ENCODE measurements around the gene FAM236B.
"Not testable (repeated sequence)": the region's sequence is repeated elsewhere in the genome, so short reads cannot be mapped to it uniquely, and the experiment has no call there.

DNA sequence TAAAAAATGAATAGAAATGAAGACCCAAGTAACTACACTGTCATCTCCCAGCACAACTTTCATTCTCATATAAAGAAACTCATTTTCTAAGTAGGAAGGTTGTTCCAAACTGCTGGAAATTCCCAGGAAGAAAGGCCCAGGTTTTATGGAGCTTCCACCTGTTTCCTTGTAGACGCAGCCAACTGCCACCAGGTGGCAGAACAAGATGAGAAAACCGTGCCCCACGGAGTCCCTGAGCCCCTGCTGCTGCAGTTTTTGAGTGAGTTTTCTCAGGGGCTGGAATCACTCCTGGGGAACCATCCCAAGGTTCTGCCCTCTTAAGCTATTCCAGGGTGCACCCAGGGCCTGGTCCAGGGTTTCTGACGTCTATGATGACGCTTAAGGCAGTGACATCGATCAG lies 1.5 kb upstream of the FAM236B start:
- TF ChIP-seq STAT1 (IDR thresholded peaks at IDR 0.05; ENCODE audit: unreplicated experiment); CREB1 (CRISPR knock-in tag; IDR thresholded peaks at IDR 0.05; ENCODE audit: low read depth); POLR2AphosphoS5 (IDR thresholded peaks at IDR 0.05; ENCODE audit: low read depth); EZH2 (IDR thresholded peaks at IDR 0.05; ENCODE audit: low read depth, unreplicated experiment); EZH2phosphoT487 (IDR thresholded peaks at IDR 0.05; ENCODE audit: unreplicated experiment); JUNB (IDR thresholded peaks at IDR 0.05; ENCODE audit: unreplicated experiment); ZNF114 (CRISPR knock-in tag; IDR thresholded peaks at IDR 0.05); ZNF331 (CRISPR knock-in tag; IDR thresholded peaks at IDR 0.05; ENCODE audit: low read depth): not testable (repeated sequence)
- TF ChIP-seq, protein P1, sequence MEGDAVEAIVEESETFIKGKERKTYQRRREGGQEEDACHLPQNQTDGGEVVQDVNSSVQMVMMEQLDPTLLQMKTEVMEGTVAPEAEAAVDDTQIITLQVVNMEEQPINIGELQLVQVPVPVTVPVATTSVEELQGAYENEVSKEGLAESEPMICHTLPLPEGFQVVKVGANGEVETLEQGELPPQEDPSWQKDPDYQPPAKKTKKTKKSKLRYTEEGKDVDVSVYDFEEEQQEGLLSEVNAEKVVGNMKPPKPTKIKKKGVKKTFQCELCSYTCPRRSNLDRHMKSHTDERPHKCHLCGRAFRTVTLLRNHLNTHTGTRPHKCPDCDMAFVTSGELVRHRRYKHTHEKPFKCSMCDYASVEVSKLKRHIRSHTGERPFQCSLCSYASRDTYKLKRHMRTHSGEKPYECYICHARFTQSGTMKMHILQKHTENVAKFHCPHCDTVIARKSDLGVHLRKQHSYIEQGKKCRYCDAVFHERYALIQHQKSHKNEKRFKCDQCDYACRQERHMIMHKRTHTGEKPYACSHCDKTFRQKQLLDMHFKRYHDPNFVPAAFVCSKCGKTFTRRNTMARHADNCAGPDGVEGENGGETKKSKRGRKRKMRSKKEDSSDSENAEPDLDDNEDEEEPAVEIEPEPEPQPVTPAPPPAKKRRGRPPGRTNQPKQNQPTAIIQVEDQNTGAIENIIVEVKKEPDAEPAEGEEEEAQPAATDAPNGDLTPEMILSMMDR (conservative IDR thresholded peaks at IDR 0.05; ENCODE audit: low read depth in 2 of 2) = not testable (repeated sequence)
- TF ChIP-seq, protein P2, sequence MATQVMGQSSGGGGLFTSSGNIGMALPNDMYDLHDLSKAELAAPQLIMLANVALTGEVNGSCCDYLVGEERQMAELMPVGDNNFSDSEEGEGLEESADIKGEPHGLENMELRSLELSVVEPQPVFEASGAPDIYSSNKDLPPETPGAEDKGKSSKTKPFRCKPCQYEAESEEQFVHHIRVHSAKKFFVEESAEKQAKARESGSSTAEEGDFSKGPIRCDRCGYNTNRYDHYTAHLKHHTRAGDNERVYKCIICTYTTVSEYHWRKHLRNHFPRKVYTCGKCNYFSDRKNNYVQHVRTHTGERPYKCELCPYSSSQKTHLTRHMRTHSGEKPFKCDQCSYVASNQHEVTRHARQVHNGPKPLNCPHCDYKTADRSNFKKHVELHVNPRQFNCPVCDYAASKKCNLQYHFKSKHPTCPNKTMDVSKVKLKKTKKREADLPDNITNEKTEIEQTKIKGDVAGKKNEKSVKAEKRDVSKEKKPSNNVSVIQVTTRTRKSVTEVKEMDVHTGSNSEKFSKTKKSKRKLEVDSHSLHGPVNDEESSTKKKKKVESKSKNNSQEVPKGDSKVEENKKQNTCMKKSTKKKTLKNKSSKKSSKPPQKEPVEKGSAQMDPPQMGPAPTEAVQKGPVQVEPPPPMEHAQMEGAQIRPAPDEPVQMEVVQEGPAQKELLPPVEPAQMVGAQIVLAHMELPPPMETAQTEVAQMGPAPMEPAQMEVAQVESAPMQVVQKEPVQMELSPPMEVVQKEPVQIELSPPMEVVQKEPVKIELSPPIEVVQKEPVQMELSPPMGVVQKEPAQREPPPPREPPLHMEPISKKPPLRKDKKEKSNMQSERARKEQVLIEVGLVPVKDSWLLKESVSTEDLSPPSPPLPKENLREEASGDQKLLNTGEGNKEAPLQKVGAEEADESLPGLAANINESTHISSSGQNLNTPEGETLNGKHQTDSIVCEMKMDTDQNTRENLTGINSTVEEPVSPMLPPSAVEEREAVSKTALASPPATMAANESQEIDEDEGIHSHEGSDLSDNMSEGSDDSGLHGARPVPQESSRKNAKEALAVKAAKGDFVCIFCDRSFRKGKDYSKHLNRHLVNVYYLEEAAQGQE (IDR thresholded peaks at IDR 0.05; ENCODE audit: unreplicated experiment) = not testable (repeated sequence)
- TF ChIP-seq, protein P3, sequence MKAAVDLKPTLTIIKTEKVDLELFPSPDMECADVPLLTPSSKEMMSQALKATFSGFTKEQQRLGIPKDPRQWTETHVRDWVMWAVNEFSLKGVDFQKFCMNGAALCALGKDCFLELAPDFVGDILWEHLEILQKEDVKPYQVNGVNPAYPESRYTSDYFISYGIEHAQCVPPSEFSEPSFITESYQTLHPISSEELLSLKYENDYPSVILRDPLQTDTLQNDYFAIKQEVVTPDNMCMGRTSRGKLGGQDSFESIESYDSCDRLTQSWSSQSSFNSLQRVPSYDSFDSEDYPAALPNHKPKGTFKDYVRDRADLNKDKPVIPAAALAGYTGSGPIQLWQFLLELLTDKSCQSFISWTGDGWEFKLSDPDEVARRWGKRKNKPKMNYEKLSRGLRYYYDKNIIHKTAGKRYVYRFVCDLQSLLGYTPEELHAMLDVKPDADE (IDR thresholded peaks at IDR 0.05) = not testable (repeated sequence)
- TF ChIP-seq, protein P4, sequence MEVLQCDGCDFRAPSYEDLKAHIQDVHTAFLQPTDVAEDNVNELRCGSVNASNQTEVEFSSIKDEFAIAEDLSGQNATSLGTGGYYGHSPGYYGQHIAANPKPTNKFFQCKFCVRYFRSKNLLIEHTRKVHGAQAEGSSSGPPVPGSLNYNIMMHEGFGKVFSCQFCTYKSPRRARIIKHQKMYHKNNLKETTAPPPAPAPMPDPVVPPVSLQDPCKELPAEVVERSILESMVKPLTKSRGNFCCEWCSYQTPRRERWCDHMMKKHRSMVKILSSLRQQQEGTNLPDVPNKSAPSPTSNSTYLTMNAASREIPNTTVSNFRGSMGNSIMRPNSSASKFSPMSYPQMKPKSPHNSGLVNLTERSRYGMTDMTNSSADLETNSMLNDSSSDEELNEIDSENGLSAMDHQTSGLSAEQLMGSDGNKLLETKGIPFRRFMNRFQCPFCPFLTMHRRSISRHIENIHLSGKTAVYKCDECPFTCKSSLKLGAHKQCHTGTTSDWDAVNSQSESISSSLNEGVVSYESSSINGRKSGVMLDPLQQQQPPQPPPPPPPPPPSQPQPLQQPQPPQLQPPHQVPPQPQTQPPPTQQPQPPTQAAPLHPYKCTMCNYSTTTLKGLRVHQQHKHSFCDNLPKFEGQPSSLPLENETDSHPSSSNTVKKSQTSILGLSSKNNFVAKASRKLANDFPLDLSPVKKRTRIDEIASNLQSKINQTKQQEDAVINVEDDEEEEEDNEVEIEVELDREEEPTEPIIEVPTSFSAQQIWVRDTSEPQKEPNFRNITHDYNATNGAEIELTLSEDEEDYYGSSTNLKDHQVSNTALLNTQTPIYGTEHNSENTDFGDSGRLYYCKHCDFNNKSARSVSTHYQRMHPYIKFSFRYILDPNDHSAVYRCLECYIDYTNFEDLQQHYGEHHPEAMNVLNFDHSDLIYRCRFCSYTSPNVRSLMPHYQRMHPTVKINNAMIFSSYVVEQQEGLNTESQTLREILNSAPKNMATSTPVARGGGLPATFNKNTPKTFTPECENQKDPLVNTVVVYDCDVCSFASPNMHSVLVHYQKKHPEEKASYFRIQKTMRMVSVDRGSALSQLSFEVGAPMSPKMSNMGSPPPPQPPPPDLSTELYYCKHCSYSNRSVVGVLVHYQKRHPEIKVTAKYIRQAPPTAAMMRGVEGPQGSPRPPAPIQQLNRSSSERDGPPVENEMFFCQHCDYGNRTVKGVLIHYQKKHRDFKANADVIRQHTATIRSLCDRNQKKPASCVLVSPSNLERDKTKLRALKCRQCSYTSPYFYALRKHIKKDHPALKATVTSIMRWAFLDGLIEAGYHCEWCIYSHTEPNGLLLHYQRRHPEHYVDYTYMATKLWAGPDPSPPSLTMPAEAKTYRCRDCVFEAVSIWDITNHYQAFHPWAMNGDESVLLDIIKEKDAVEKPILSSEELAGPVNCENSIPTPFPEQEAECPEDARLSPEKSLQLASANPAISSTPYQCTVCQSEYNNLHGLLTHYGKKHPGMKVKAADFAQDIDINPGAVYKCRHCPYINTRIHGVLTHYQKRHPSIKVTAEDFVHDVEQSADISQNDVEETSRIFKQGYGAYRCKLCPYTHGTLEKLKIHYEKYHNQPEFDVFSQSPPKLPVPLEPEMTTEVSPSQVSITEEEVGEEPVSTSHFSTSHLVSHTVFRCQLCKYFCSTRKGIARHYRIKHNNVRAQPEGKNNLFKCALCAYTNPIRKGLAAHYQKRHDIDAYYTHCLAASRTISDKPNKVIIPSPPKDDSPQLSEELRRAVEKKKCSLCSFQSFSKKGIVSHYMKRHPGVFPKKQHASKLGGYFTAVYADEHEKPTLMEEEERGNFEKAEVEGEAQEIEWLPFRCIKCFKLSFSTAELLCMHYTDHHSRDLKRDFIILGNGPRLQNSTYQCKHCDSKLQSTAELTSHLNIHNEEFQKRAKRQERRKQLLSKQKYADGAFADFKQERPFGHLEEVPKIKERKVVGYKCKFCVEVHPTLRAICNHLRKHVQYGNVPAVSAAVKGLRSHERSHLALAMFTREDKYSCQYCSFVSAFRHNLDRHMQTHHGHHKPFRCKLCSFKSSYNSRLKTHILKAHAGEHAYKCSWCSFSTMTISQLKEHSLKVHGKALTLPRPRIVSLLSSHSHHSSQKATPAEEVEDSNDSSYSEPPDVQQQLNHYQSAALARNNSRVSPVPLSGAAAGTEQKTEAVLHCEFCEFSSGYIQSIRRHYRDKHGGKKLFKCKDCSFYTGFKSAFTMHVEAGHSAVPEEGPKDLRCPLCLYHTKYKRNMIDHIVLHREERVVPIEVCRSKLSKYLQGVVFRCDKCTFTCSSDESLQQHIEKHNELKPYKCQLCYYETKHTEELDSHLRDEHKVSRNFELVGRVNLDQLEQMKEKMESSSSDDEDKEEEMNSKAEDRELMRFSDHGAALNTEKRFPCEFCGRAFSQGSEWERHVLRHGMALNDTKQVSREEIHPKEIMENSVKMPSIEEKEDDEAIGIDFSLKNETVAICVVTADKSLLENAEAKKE (CRISPR knock-in tag; IDR thresholded peaks at IDR 0.05) = not testable (repeated sequence)

Measured in GM23338 (cell line).